NT2/D1 (cell line): Measurements from ENCODE around the gene CLTC.

Experiments used
- YY1 ChIP-seq: IDR thresholded peaks from 2 replicates; pipeline ENCODE4 v1.6.1; 2011; ENCODE audit not compliant: insufficient read length, insufficient read depth
- ZNF274 ChIP-seq: IDR thresholded peaks from 2 replicates; pipeline ENCODE4 v1.6.1; 2011; ENCODE audit warnings: mild to moderate bottlenecking, low read depth, low read length

DNA sequence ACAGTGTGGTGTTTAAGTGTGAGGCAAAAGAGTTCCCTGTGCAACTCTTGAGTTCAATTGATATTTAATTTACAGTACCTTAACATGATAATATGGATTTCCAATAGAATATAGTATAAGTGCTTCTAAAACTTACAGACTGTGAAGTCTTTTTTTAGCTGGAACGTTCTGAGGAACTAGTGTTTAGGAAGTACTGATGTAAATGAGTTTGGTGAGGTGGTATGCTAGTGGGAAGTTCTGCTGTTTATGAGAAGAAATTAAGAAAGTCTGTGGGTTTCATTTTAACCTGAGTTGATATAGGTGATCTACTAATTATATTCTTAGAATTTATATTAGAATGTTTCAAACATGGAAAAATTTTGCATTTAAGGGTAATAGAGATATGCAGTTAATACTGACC lies 55.5 kb downstream of the CLTC start:
- TF ChIP-seq YY1 (no peak), ZNF274 (no peak)
